A673 (cell line): ENCODE results near the gene AP5B1. TPM values are rescaled to one million over a fixed set of nuclear protein-coding genes. Genes with fewer than 3 reads are reported as not detected.

Experiments used
- BruUV-seq: library from RNA; stranded (reverse); fragments of 400-500 nt; replicated peaks from 2 replicates; lab custom pipeline; 2021; lab: Mats Ljungman, UMichigan
- CTCF ChIA-PET: fragments of 300-600 bp; sonication (Branson Sonifier 250); formaldehyde crosslinking; loops from one replicate; lab custom pipeline; 2022; ENCODE audit warnings: antibody characterized with exemption; lab: Charles Lee
- POLR2A ChIA-PET: fragments of 300-600 bp; sonication (Branson Sonifier 250); formaldehyde crosslinking; loops from one replicate; lab custom pipeline; 2022; ENCODE audit warnings: antibody characterized with exemption; ENCODE audit not compliant: low non-redundant PET; lab: Charles Lee
- DNase-seq: peaks from one replicate; pipeline ENCODE4 v3.0.0-alpha.2; 2015; ENCODE audit warnings: low spot score
- H3K27ac ChIP-seq: fragments of 200-600 bp; sonication (generic); 2 replicates; pipeline ENCODE4 v1.5.1; 2016; ENCODE audit warnings: mixed run types, low read depth, mild to moderate bottlenecking, mixed read lengths, antibody characterized with exemption, low read length; ENCODE audit not compliant: poor library complexity, severe bottlenecking
- H3K27me3 ChIP-seq: fragments of 200-600 bp; sonication (generic); replicated peaks from 2 replicates; pipeline ENCODE4 v1.6.1; 2017; ENCODE audit warnings: mixed run types, low read depth, mild to moderate bottlenecking, mixed read lengths, antibody characterized with exemption, low read length; ENCODE audit not compliant: insufficient read depth, poor library complexity
- H3K36me3 ChIP-seq: fragments of 200-600 bp; sonication (generic); 2 replicates; pipeline ENCODE4 v1.6.1; 2016; ENCODE audit warnings: mixed run types, mild to moderate bottlenecking, mixed read lengths, antibody characterized with exemption, low read length; ENCODE audit not compliant: insufficient read depth, poor library complexity, severe bottlenecking
- H3K4me1 ChIP-seq: fragments of 200-600 bp; sonication (generic); 2 replicates; pipeline ENCODE4 v1.6.1; 2017; ENCODE audit warnings: mixed run types, mild to moderate bottlenecking, mixed read lengths, antibody characterized with exemption, low read length; ENCODE audit not compliant: insufficient read depth, poor library complexity, severe bottlenecking
- H3K4me3 ChIP-seq: fragments of 200-600 bp; sonication (generic); 2 replicates; pipeline ENCODE4 v1.5.1; 2016; ENCODE audit warnings: low read depth, mixed run types, mild to moderate bottlenecking, mixed read lengths, low read length; ENCODE audit not compliant: poor library complexity, severe bottlenecking
- H3K9me3 ChIP-seq: fragments of 200-600 bp; sonication (generic); 2 replicates; pipeline ENCODE4 v1.6.1; 2016; ENCODE audit warnings: mixed run types, low read depth, mild to moderate bottlenecking, mixed read lengths, antibody characterized with exemption, low read length; ENCODE audit not compliant: poor library complexity, severe bottlenecking
- EZH2 ChIP-seq: fragments of 200-600 bp; sonication (generic); IDR thresholded peaks from 2 replicates; pipeline ENCODE4 v1.6.1; 2017; ENCODE audit warnings: borderline replicate concordance, low read depth, mild to moderate bottlenecking, mixed read lengths, antibody characterized with exemption, low read length; ENCODE audit not compliant: poor library complexity, severe bottlenecking
- intact Hi-C: fragments of 100-400 bp; cut with micrococcal nuclease; formaldehyde crosslinking; loops from one replicate; pipeline ENCODE4 v1.10.0; 2022; ENCODE audit not compliant: unreplicated experiment
- total RNA-seq: library from RNA; stranded (reverse); gene quantifications from 2 replicates; pipeline ENCODE4 v1.2.3, GENCODE V29; 2021
- TF ChIP-seq, protein P1 (sequence below): fragments of 300-800, 200-600 bp; sonication (generic); conservative IDR thresholded peaks from 2 replicates; pipeline ENCODE4 v1.5.1; 2017; ENCODE audit warnings: low read depth, mild to moderate bottlenecking, antibody characterized with exemption, low read length, moderate library complexity, mixed read lengths

Gene AP5B1
- total RNA-seq, 1 experiment from 2014 or later = 22.5 TPM

- BruUV-seq = no TSS peak
- Histone ChIP-seq H3K4me1 (peaks cover 7% of the 10 kb centered on the region), H3K9me3 (no peaks in the 10 kb centered on the region), H3K4me3 (no peak overlapping the region), H3K27me3 (no peaks in the 10 kb centered on the region), H3K36me3 (peaks cover 23% of the 10 kb centered on the region), H3K27ac (no peak overlapping the region)
- intact Hi-C loops = loop anchor here (5.0 kb wide), 1 partner anchor 213 kb away; no protein-coding TSS in a partner anchor
- no peak for DNase-seq
- TF ChIP-seq EZH2 = no peak
- TF ChIP-seq, protein P1, sequence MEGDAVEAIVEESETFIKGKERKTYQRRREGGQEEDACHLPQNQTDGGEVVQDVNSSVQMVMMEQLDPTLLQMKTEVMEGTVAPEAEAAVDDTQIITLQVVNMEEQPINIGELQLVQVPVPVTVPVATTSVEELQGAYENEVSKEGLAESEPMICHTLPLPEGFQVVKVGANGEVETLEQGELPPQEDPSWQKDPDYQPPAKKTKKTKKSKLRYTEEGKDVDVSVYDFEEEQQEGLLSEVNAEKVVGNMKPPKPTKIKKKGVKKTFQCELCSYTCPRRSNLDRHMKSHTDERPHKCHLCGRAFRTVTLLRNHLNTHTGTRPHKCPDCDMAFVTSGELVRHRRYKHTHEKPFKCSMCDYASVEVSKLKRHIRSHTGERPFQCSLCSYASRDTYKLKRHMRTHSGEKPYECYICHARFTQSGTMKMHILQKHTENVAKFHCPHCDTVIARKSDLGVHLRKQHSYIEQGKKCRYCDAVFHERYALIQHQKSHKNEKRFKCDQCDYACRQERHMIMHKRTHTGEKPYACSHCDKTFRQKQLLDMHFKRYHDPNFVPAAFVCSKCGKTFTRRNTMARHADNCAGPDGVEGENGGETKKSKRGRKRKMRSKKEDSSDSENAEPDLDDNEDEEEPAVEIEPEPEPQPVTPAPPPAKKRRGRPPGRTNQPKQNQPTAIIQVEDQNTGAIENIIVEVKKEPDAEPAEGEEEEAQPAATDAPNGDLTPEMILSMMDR = no peak
- POLR2A ChIA-PET = no interaction called here
- CTCF ChIA-PET = interaction anchor here (0.5 kb wide), 1 partner anchor 43 kb away, joined by 4 read pairs; no protein-coding TSS in a partner anchor
Observed at GRCh38 chr11:65774525-65775306, 6.1 kb downstream of the AP5B1 start.

DNA sequence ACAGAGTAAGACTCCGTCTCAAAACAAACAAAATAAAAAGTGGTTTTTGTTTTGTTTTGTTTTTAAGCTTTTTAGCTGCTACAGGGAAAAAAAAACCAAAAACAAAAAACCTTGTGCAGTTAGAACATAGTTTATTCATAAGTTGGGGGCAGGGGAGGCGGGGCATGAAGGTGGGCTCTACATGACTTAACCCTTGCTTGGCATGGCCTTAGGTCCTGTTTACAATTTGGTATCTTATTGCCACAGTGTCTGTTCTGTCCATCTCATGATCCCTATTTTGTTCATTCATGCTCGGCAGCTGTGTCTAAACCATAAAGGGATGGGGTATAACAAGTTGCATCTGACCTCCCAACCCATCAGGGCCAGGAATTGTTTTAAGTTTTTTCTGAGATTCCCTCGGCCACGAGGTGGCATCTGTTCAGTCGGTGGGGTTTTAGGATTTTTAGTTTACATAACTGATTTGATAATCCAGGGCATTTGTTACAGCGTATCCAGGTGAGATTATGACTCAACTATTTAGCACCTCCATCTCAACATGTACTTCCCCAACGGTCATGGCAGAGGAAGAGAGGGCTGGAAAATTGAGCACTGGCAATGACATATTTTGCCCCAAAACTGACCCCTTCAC lies 6.9 kb downstream of the AP5B1 start:
- BruUV-seq = no TSS peak
- no peak overlapping the region for H3K27ac ChIP-seq
- no peaks in the 10 kb centered on the region for H3K27me3 ChIP-seq
- ChIA-PET POLR2A (no interaction called here), CTCF (no interaction called here)
- TF ChIP-seq, protein P1 = peak; percentile 55
- TF ChIP-seq EZH2 = no peak
- H3K4me3 ChIP-seq = no peak overlapping the region
- H3K9me3 ChIP-seq = no peaks in the 10 kb centered on the region
- no peak for DNase-seq
- no peaks in the 10 kb centered on the region for H3K4me1 ChIP-seq
- intact Hi-C loops = loop anchor here (5.0 kb wide), 1 partner anchor 213 kb away; no protein-coding TSS in a partner anchor
- peaks cover 18% of the 10 kb centered on the region for H3K36me3 ChIP-seq

DNA sequence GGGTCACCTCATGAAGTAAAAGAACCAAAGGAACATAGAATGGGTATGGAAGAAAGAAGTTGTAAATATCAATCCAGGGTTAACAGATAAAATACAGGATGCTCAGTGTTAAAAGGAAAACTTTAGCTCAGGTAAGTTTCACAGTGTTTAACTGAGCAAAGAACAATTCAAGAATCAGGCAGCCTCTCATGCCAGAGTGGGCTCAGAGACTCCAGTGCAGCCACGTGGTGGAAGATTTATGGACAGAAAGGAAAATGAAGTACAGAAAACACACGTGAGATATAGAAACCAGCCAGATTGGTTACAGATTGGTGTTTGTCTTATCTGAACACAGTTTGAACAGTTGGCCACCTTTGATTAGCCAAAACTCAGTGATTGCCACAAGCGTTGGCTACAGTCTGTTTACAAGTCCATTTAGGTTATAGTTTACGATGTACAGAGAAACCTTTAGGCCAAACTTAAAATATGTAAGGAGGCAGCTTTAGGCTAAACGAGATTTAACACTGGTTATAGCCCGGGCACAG lies 9.1 kb downstream of the AP5B1 start:
- Histone ChIP-seq H3K4me1 (no peaks in the 10 kb centered on the region), H3K27ac (no peak overlapping the region), H3K36me3 (peaks cover 4% of the 10 kb centered on the region), H3K27me3 (no peaks in the 10 kb centered on the region), H3K4me3 (no peak overlapping the region), H3K9me3 (no peaks in the 10 kb centered on the region)
- DNase-seq = no peak
- CTCF ChIA-PET = no interaction called here
- intact Hi-C loops = loop anchor here (5.0 kb wide), 1 partner anchor 216 kb away; no protein-coding TSS in a partner anchor
- TF ChIP-seq EZH2 = no peak
- TF ChIP-seq, protein P1 = no peak
- POLR2A ChIA-PET = no interaction called here
- BruUV-seq = no TSS peak
